PFSK-1 (cell line): ENCODE measurements around the gene FMO2.

Experiments
- FOXP2 ChIP-seq: optimal IDR thresholded peaks from 2 replicates; pipeline ENCODE3; 2011; ENCODE audit warnings: borderline replicate concordance, control low read depth, inconsistent platforms; ENCODE audit not compliant: insufficient read depth; ENCODE audit errors: extremely low read length, extremely low read depth
- POLR2AphosphoS5 ChIP-seq: IDR thresholded peaks from 2 replicates; pipeline ENCODE4 v1.6.1; 2012; ENCODE audit warnings: low read depth, mild to moderate bottlenecking, control low read depth, low read length, moderate library complexity
- SIN3A ChIP-seq: IDR thresholded peaks from 2 replicates; pipeline ENCODE4 v1.6.1; 2012; ENCODE audit warnings: mild to moderate bottlenecking, low read length, moderate library complexity, borderline replicate concordance; ENCODE audit not compliant: insufficient read depth
- TAF1 ChIP-seq: IDR thresholded peaks from 2 replicates; pipeline ENCODE4 v1.6.1; 2012; ENCODE audit warnings: low read length, control low read depth, borderline replicate concordance; ENCODE audit not compliant: insufficient read depth
- TF ChIP-seq, protein P1 (sequence below), 2 experiments: IDR thresholded peaks; 2 replicates each; pipeline versions ENCODE4 v1.6.1 to v1.8.0; 2011 to 2012; ENCODE audit warnings: low read depth in 2 of 2, low read length in 2 of 2, control low read depth in 1 of 2, inconsistent platforms in 1 of 2, mild to moderate bottlenecking in 1 of 2, moderate library complexity in 1 of 2; ENCODE audit not compliant: insufficient read depth in 1 of 2

The FMO2 gene

DNA sequence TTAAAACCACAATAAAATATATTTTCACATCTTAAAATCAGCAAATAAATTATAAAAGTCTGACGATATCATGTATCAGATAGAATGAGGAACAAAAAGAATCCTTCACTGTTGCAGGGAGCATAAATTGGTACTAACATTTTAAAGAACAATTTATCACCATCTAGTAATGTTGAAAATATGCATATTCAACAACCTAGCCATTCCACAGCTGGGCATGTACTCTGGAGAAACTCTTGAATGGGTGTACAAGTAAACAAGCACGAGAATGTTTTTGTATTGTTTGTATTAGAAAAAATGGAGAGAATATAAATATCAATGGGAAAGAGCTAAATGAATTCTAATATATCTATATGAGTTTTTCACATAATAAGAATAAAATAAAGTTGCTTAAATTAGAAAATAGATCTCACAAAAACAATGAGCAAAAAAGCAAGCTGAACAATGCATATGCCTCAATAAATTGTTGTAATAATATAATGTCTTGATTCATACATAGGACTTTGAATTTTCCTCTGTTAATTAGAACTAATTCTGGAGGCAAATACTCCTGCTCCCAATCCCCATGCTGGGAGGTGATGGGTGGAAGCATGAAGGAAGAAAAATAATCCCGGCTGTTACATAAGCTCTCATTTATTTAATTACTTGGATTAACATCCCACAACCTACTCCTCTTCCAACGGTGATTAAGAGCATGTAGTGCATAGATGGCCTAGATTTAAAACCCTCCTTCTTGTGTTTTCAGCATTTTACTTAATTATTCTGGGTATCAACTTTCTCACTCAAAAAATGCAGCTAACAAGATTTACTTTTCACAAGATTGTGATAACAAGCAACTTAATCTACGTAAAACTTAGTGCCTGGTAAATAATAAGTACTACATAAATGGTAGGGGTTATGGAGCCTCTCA is 5.5 kb upstream of the FMO2 start:
- TF ChIP-seq SIN3A: no peak
- TF ChIP-seq TAF1: no peak
- TF ChIP-seq POLR2AphosphoS5: no peak
- TF ChIP-seq FOXP2: no peak
- TF ChIP-seq, protein P1, sequence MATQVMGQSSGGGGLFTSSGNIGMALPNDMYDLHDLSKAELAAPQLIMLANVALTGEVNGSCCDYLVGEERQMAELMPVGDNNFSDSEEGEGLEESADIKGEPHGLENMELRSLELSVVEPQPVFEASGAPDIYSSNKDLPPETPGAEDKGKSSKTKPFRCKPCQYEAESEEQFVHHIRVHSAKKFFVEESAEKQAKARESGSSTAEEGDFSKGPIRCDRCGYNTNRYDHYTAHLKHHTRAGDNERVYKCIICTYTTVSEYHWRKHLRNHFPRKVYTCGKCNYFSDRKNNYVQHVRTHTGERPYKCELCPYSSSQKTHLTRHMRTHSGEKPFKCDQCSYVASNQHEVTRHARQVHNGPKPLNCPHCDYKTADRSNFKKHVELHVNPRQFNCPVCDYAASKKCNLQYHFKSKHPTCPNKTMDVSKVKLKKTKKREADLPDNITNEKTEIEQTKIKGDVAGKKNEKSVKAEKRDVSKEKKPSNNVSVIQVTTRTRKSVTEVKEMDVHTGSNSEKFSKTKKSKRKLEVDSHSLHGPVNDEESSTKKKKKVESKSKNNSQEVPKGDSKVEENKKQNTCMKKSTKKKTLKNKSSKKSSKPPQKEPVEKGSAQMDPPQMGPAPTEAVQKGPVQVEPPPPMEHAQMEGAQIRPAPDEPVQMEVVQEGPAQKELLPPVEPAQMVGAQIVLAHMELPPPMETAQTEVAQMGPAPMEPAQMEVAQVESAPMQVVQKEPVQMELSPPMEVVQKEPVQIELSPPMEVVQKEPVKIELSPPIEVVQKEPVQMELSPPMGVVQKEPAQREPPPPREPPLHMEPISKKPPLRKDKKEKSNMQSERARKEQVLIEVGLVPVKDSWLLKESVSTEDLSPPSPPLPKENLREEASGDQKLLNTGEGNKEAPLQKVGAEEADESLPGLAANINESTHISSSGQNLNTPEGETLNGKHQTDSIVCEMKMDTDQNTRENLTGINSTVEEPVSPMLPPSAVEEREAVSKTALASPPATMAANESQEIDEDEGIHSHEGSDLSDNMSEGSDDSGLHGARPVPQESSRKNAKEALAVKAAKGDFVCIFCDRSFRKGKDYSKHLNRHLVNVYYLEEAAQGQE (IDR thresholded peaks at IDR 0.05; ENCODE audit: insufficient read depth in 1 of 2, low read depth in 2 of 2, low read length in 2 of 2): no peak

DNA sequence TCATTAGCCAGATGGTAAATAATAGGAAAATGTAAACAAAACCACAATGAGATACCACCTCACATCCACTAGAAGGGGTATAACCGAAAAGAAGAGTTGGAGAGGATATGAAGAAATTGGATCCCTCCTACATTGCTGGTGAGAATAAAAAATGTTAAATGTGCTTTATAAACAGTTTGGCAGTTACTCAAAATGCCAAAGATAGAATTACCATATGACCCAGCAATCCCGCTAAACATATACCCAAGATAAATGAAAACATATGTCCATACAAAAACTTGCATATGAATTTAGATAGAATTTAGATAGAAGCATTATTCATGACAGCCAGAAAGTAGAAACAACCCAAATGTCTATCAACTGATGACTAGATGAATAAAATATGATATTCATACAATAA is 4.4 kb upstream of the FMO2 start:
- TF ChIP-seq TAF1 (no peak), FOXP2 (no peak), SIN3A (no peak), POLR2AphosphoS5 (no peak)
- TF ChIP-seq, protein P1 (IDR thresholded peaks at IDR 0.05; ENCODE audit: insufficient read depth in 1 of 2, low read depth in 2 of 2, low read length in 2 of 2): no peak

DNA sequence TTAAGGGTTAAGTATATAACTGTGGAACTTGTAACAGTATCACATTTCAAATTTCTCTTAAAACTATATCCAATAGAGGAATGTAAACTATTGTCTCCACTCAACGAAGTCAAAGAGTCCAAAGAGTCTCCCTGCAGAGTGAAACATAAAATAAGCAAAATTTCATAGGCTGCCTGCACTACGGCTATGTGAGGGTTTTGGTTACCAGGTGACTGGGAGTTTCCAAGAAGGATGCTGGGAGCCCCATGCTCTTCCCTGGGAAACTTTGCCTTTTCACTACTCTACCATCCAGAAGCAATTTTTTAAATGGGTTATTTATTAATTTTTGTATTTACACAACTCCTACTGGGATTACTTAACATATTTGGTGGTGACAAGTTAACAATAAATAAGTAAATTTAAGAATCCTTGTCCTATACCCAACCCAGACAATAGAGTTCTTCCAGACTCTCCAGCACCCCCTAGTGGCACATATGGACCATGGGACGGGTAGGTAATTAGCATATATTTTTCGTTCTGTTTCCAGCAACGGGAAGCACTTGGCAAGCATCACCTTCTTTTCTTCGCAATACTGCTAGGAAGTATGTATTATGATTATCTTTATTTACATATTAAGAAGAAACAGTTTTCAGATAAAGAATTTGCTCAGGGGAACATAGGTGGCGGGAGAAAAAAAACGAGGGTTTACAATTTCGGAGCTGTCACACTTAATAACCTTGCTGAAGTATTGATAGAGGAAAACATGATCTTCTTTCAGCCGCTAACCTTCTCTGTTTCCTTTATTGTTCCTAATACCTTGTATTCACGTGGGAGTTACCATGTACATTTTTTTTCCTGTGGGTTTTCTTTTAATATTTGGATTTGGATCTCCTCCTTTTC is 3.5 kb downstream of the FMO2 start:
- TF ChIP-seq FOXP2 (no peak), POLR2AphosphoS5 (no peak), SIN3A (no peak), TAF1 (no peak)
- TF ChIP-seq, protein P1 (IDR thresholded peaks at IDR 0.05; ENCODE audit: insufficient read depth in 1 of 2, low read depth in 2 of 2, low read length in 2 of 2): no peak

DNA sequence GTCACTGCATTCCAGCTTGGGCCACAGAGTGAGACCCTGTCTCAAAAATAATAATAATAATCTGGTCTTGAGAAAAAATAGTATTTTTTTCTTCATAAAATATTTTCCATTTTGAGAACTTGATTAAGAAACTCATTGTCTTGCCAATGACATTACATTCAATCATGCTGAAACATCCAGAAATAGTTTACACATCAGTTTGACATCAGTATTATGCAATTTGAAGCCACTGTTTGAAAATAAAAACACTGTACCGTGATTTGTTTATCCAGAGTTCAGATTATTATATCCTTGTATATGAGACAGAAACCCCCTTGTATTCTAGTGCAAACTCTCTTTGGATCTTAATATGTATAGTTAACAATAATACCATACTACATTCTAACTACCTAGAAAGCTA is 6.9 kb downstream of the FMO2 start:
- TF ChIP-seq POLR2AphosphoS5 (no peak), TAF1 (no peak), FOXP2 (no peak), SIN3A (no peak)
- TF ChIP-seq, protein P1 (IDR thresholded peaks at IDR 0.05; ENCODE audit: insufficient read depth in 1 of 2, low read depth in 2 of 2, low read length in 2 of 2): no peak
